DMS114 treated with DMSO at 0.1 percent for 48 hours (cell line): Measurements from ENCODE around the gene PLXNB3.

Experiments used
- DNase-seq: peaks from one replicate; lab custom pipeline; 2025; ENCODE audit not compliant: unreplicated experiment; lab: John Stamatoyannopoulos, UW

PLXNB3 gene

GRCh38 chrX:153772316-153773217 lies 8.5 kb downstream of the PLXNB3 start:
- DNase-seq = no peak

DNA sequence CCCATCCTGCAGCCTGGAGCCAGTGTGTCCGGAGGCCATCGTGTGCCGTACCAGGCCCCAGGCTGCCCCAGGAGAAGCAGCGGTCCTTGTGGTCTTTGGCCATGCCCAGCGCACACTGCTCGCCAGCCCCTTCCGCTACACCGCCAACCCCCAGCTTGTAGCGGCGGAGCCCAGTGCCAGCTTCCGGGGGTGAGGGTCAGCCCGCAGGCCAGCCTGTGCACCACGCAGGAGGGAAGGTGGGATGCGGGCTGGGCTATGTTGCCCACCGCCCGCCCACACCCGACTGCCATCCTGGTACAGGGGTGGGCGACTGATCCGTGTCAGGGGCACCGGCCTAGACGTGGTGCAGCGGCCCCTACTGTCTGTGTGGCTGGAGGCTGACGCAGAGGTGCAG lies 9.2 kb downstream of the PLXNB3 start:
- no peak for DNase-seq

GRCh38 chrX:153773741-153774575 lies 9.9 kb downstream of the PLXNB3 start:
- no peak for DNase-seq

GRCh38 chrX:153774576-153775292 lies 10.7 kb downstream of the PLXNB3 start:
- DNase-seq = no peak

GRCh38 chrX:153775293-153776119 lies 11.5 kb downstream of the PLXNB3 start:
- DNase-seq = no peak

DNA sequence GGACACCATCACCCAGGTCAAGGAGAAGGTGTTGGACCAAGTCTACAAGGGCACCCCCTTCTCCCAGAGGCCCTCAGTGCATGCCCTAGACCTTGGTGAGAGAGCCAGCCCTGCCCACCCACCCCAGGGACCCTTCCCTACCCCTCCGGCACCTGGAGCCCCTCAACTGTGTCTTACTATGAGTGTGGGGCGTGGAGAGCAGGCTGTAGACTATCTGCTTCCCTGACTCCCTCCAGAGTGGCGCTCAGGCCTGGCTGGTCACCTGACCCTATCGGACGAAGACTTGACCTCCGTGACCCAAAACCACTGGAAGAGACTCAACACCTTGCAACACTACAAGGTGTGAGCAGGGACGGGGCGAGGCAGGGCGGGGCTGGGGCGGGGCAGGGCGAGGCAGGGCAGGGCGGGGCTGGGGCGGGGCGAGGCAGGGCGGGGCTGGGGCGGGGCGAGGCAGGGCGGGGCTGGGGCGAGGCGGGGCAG lies 12.1 kb downstream of the PLXNB3 start:
- no peak for DNase-seq

GRCh38 chrX:153776611-153777045 lies 12.6 kb downstream of the PLXNB3 start:
- no peak for DNase-seq

GRCh38 chrX:153777261-153778090 lies 13.4 kb downstream of the PLXNB3 start:
- DNase-seq = no peak

DNA sequence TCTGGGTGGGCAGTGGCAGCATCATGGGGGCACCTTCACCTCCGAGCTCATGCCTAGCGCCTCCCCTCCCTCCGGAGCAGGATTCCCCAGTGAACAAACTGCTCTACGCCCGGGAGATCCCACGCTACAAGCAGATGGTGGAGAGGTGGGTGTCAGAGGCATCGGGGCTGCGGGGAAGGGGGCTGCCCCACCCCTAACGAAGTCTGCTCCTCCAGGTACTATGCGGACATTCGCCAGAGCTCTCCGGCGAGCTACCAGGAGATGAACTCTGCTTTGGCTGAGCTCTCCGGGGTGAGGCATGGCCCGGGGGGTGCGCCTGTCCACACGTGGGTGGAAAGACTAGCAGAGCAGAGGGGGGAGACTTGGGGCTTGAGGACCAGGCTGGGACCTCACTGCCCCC lies 14.1 kb downstream of the PLXNB3 start:
- no peak for DNase-seq

DNA sequence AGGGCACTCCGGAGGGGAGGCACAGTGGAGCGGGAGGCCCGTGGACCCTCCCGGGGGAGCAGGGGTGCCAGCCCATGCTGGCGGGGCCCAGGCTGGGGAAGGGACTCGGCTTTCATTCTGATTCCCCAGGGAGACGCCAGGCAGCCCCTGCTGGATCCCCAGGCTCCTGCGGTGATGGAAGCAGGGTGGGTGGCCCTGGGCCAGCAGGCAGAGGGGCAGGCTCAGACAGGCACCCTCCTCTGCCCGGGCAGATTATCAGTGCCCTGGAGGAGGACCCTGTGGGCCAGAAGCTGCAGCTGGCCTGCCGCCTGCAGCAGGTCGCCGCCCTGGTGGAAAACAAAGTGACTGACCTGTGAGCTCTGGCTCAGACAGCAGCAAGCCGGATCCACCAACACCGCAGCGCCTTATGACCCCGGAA lies 14.6 kb downstream of the PLXNB3 start:
- DNase-seq = no peak

DNA sequence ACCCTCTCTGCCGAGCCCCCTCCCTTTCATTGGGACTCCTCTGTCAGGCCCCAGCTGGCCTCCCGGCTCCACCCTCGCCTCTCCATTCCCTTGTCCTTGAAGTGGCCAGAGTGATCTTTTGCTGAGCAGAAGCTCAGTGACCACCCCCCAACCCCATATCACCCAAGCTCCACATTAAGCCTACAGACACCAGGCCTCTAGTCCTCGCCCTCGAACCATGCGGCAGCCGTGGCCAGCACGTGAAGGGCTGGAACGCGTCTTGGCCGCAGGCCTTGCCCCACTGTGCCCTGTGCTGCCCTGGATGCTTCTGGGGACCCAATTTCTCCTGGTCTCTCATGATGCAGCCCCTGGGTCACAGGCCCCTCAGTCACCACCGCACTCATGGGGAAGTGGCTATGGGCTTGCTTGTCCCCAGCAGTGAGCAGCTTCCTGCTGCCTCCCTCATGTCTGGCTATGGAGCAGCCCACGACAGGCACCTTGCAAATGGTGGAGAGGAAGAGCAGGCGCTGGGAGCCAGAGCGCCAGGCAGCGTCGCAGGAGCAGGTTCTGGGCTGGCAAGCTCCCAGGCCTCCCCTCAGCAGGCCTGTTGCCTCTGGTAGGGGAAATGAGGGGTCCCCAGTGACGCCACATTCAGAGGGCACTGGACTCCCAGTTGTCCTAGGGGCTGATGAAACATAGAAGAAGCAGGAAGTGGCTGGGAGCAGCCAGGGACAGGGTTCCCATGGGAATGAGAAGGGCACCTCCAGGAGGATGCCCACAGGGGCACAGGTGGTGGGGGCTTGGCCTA lies 16.0 kb downstream of the PLXNB3 start:
- no peak for DNase-seq

DNA sequence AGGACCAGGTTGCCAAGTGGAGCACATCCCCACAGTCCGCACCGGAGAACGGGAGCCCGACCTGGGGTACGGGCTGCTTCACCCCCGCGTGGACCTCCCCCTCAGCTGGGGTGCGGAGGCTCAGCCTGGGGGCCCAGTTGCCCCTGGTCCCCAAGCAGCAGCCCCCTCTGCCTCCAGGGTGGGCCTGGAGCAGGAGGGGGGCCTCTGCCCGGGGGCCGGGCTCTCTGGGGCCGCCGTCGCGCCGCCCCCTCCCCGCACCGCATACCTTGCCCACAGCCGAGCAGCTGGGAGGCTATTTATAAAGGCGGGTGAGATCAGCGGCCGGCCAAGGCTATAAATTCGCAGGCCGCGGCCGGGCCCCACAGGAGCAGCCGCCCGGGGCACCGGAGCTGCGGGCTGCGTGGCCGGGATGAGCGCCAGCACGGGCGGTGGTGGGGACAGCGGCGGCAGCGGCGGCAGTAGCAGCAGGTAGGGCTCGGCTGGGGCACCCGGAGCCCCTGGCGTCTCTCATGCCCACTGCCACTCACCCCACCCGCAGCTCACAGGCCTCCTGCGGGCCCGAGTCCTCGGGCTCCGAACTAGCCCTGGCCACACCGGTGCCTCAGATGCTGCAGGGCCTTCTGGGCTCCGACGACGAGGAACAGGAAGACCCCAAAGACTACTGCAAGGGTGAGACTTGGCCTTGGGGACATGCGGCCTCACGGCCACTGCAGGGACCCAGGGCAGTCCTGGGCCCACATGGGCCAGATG lies 16.8 kb downstream of the PLXNB3 start, which contains the start of gene SRPK3:
TSS of gene SRPK3 (plus strand) at position 364 of the 750 bp plus-strand sequence. CDS start at position 410, 46 bp downstream.
- DNase-seq = no peak

GRCh38 chrX:153781428-153782047 lies 17.5 kb downstream of the PLXNB3 start:
- no peak for DNase-seq

DNA sequence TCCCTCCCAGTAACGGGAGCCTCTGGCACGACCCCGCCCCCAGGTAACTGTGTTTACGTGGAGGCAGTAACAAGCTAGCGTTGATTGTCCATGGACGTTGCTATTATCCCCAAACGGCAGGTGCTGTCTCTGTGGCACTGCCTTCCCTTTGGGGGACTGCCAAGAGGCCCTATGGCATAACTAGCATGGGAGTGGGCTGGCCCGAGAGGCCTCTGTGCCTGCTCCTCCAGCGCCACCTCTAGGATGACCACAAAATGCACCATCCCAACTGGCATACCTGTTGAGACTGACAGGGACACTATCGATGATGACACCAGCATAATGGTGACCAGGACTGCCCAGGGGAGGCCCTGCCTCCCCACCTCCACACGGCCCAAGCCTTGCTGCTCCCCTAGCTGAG lies 18.3 kb downstream of the PLXNB3 start:
- no peak for DNase-seq

DNA sequence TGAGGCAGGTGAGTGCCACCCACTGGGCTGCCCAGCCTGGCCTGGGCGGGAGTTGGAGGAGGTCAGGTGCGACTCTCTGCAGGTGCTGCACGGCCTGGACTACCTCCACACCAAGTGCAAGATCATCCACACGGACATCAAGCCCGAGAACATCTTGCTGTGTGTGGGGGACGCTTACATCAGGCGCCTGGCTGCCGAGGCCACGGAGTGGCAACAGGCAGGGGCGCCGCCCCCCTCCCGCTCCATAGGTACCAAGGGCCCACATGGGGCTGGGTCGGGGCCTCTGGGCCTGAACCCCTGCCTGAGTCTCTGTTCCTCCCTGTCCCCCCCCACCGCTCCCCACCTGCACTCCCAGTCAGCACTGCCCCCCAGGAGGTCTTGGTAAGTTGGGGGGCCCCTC lies 18.8 kb downstream of the PLXNB3 start:
- no peak for DNase-seq

- DNase-seq = no peak
Measured at GRCh38 chrX:153783378-153784013, 19.4 kb downstream of the PLXNB3 start.
